GM21529 (cell line): Measurements from ENCODE around the gene MRGPRF.
"Not testable (repeated sequence)": the region's sequence is repeated elsewhere in the genome, so short reads cannot be mapped to it uniquely, and the experiment has no call there.

Source experiments
- ATAC-seq: cut with Tn5 transposase; IDR thresholded peaks from one replicate; pipeline ENCODE4 v1.9.1; 2021; ENCODE audit not compliant: unreplicated experiment

MRGPRF gene

DNA sequence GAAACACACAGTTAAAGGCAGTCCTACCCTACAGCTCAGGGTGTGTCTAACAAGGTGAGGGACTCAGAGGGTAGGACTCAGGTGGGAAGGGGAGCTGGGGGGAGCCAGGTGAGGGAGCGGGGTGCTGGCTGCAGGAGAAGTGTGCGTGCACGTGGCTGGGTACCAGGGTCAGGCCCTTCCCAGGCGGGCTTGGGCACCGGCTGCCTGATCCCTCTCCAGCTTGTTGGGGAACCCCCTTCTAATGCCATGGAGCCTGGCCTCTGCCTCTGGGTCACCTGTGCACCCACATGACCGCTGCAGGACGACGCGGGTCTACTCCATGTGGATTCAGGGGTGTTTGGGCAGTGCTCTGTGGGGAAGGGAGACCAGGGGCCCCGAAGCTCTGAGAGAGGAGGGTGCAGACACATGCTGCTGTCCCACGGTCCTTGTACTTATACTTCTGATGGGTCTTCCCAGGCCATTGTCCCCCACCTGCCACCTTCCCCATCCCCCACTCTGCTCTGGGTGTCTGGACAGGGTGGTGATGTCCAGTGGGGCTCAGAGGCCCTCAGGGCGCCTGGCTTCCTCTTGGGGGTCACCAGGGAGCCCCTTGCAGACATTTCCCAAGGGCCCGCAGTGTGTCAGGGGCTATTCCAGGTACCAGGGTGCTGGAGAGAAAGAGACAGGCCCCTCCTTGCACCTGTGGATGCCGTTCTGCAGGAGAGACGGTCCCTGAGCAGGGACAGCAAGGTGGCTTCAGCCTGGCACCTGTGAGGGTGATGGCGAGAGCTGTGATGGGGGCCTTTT lies 21.9 kb downstream of the MRGPRF start:
- no peak for ATAC-seq

DNA sequence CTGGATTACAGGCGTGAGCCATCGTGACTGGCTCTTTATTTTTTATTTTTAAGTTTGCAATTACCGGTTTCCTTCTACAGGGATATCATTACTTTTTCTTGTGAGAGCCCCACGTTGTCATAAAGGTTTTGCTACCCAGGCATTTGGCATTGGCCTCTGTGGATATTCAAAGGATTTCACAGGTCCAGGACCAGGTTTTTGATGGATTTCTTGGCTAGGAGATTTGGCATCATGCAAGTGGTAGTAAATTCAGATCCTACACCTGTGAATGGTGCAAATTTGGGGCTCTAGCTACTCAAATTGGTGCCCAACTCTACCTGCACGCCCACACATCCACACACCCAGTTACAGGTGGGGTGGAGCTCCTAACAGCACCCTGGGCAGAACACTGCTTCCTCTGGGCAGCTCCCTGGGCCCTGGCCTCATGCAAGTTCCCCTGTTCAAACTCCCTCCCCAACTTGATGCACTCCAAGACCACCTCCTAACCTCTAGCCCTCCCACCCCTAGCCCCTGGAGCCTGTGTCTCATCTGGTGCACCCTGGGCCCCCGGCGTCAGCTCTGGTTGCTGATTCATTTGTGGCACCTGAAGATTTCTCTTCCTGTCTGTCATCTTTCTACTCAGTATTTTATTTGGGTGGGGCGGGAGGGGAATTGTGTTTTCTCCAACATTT lies 23.0 kb downstream of the MRGPRF start:
- ATAC-seq, result no peak

DNA sequence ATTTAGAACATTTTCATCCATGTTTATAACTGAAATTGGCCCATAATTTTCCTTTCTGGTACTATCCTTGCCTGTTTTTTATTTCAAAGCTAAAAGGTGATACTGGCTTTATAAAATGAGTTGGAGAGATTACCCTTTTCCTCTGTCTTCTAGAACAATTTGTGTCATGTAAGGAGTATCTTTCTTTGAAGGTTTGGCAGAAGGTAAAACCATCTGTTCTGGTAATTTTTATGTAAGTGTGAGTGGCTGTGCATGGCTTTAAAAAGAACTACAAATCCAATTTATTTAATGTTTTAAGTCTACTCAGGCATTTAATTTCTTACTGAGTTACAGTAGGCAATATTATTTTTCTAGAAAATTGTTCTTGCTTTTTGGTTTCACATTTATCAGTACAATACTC lies 24.6 kb downstream of the MRGPRF start:
- ATAC-seq, result no peak

- no peak for ATAC-seq
These were observed 25.8 kb downstream of the MRGPRF start for GRCh38 chr11:68987211-68987610.

- ATAC-seq, result no peak
These were observed 29.2 kb downstream of the MRGPRF start for GRCh38 chr11:68983801-68984200.

DNA sequence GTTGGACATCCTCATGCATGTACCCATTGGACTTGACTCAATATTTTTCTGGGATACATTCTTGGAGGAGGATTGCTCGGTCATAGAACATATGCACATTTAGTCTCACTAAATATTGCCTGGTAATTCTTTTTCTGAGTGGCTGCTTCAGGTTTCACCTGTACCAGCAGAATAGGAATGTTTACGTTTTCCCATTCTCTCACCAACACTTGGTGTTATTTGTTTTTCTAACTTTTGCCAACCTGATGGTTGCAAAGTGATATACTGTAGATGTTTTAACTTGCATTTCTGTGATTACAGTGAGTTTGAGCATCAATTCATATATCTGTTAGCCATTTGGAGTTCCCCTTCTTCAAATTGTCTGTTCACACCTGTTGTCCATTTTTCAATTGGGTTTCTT lies 30.9 kb downstream of the MRGPRF start:
- no peak for ATAC-seq

DNA sequence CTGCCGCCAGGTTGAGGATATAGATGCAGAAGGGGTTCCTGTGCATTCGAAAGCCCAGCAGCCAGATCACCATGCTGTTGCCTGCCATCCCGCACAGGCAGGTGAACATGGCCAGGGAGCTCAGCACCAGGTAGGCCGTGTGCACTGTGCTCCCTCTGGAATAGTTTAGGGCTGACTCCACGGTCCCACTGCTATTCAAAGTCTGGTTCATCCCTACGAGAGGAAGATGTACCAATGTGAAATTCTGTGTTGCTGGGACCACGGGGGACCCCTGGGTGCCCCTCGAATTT lies 32.3 kb downstream of the MRGPRF start, which contains the start of gene MRGPRD:
TSS of gene MRGPRD (minus strand) at position 211 of the 290 bp plus-strand sequence. CDS start at position 211, 0 bp downstream.
- ATAC-seq, result no peak

- no peak for ATAC-seq
These were observed 32.9 kb downstream of the MRGPRF start for GRCh38 chr11:68979931-68980775.

GRCh38 chr11:68978931-68979594 lies 34.0 kb downstream of the MRGPRF start:
- ATAC-seq, result no peak

- no peak for ATAC-seq
These were observed 34.5 kb downstream of the MRGPRF start for GRCh38 chr11:68978626-68978930.

DNA sequence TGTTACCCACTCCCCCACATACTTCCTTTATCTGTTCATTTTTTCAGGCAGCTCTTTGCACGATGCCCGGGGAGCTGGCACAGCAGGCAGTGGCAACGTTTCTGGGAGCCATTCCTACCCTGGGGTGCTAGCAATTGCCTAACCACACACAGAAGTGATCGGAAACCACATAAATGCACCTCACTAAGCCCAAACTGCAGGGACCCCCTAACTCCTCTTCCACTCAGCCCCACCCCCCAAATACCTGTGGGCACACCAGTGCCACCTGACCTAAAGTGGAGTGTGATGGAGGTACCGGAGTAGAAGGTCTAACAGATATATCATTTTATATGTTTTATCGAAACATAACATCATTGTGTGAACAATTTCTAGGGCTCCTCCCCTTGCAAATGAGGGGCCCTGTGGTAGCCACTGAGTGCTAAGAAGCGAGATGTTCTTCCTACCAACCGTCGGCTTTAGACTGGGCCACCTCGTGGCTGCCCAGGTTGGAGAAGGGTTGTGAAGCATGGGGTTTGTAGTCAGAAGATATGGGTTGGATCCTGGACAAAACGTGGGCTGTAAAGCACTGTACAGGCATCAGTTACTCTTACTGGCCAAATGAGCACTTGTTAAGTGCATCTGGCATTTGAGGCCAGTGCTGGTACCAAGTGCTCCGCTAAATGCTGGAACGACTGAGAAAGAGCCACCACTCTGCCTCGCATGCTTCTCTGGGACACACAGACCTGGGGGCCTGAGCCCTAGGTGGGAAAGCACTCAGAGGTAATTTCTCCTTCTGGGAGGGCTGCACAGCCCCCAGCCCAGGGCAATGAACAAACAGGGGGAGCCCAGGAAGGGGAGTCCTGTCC lies 35.0 kb downstream of the MRGPRF start:
- no peak for ATAC-seq

- no peak for ATAC-seq
These were observed 36.5 kb downstream of the MRGPRF start for GRCh38 chr11:68976563-68976962.

DNA sequence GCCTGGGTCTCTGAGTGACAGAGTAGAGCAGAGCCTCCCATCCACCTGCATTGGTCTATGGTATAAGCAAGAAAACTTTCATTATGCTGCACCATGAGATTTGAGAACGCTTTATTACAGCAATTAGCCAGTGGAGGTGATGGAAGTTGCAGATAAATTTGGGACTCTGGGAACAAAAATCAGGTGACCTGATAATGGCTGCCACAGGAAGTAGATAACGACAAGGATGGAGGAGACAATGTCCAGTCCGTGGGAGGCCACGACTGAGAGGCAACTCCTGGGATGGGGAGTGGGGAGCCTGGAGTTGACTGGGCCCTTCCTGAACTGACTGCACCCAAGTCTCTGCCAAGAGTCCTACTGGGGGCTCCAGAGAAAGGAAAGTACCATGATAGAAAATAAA lies 37.0 kb downstream of the MRGPRF start:
- no peak for ATAC-seq

DNA sequence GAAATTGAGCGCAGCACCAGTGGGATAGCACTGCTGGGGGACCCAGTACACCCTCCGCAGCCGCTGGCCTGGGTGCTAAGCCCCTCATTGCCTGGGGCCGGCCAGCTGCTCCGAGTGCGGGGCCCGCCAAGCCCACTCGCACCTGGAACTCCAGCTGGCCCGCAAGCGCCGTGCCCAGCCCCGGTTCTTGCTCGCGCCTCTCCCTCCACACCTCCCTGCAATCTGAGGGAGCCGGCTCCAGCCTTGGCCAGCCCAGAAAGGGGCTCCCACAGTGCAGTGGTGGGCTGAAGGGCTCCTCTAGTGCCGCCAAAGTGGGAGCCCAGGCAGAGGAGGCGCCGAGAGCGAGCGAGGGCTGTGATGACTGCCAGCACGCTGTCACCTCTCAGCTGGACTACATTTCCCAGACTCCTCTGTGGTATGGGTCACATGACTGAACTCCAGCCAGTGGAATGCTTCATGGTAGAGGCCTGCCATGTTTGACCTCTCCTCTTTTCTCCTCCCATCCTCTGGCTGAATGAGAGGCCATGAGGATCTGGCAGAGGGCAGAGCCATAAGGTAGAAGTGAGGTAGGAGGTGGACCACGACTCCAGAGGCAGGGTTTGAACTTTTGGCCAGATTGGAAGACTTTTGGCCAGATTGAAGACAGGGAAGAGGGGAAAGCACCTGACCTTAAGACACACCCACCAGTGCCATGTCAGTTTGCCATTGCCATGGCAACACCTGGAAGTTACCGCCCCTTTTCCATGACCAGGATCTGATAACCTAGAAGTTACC lies 38.4 kb downstream of the MRGPRF start:
- no peak for ATAC-seq

DNA sequence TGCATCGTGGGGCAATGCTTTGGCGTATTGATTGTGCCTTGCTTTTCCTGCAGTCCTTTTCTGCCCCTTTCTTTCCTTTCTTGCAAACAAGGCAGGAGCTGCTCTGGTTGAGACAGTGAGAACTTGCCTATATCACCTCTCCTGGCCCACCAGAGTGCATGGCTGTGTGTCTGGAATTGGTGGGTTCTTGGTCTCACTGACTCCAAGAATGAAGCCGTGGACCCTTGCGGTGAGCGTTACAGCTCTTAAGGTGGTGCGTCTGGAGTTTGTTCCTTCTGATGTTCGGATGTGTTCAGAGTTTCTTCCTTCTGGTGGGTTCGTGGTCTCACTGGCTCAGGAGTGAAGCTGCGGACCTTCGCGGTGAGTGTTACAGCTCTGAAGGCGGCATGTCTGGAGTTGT lies 39.3 kb downstream of the MRGPRF start:
- not testable (repeated sequence) for ATAC-seq

DNA sequence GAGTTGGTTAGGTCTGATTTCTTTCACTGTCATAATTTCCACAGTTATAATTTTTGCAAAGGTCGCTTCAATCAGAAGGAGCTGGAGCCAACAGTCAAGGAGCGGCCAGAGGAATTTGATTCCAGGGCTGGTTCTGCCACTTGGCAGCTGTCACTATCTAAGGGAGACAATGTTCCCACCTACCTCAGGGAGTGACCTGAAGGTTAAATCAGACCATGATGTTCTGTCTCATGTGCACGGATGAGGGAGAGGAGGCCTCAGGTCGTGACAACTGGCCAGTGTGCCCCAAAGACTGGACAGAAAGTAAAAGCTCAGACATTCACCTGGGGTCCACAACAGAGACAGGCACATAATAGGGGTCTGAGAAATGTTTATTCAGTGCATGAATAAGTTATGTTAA lies 39.8 kb downstream of the MRGPRF start:
- ATAC-seq, result no peak

- ATAC-seq, result no peak
These were observed 42.0 kb downstream of the MRGPRF start for GRCh38 chr11:68970921-68971636.

GRCh38 chr11:68969386-68969785 lies 43.7 kb downstream of the MRGPRF start:
- no peak for ATAC-seq
